GM13977 (cell line): Measurements from ENCODE around the gene GAL3ST3.

Source experiments
- DNase-seq: peaks from one replicate; pipeline ENCODE4 v3.0.0; 2012; ENCODE audit warnings: low spot score
- CTCF ChIP-seq: IDR thresholded peaks from 2 replicates; pipeline ENCODE4 v1.5.1; 2012; ENCODE audit warnings: mild to moderate bottlenecking, control low read depth; ENCODE audit not compliant: insufficient read depth; ENCODE audit errors: extremely low read depth, missing control alignments
- in situ Hi-C: fragments of 300-500 bp; cut with MboI; formaldehyde crosslinking; loops from one replicate; pipeline ENCODE4 v1.12.0; 2022; ENCODE audit warnings: low sequenced_read_pairs, low pct_unique_long_range_greater_than_20kb, mixed read lengths, inconsistent platforms; ENCODE audit not compliant: unreplicated experiment

Gene GAL3ST3

DNA sequence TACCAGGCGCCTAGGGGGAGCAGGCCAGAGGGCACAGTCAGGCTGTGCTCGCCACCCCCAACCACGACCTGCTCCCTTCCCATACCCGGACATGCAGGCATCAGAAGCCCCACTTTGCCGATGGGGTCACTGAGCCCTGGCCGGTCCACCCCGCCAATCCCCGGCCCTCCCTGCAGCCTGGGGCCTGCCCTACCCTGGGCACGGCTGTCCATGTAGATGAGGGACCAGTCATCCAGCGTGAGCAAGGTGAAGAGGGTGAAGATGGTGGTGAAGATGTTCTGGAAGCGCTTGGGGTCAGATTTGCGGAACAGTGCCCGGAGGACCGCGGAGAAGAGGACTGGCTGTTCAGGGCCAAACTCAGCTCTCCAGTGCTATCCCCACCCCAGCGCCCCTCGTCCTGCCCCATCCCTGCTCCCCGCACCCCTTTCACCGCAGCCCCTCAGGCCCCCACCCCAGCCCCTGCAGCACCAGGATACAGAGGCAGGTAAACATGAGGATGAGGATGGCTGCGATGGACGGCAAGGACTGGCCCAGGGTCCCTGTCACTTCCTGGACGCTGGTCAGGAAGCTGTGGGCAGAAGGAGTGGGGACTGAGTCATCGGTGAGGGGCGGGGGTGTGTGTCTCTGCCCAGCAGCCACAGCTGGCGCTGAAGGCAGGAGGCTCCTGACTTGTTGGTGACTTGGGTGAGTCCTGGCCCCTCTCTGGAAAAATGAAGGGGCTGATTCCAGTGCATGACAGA, 28.2 kb downstream of the GAL3ST3 start:
- in situ Hi-C loops = no loop called here
- no peak for DNase-seq
- TF ChIP-seq CTCF = no peak

- TF ChIP-seq CTCF = no peak
- no peak for DNase-seq
- in situ Hi-C loops = no loop called here
Measured at GRCh38 chr11:66020212-66020611, 28.7 kb downstream of the GAL3ST3 start.

DNA sequence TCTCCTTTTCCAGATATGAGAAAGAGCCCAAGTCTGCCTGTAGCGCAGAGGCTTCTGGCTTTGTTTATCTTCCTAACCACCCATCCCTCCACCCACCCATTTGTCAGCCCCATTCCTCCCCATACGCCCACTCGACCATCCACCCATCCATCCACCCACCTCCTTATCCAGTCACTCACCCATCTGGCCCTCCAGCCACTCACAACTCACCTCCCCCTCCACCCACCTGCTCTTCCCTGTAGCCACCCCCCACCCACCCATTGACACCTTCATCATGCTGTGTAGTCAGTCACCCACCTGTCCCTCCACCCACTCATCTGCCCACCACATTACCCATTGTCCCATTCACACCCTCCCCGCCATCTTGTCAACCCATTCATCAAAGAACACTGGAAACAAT, 31.6 kb downstream of the GAL3ST3 start:
- TF ChIP-seq CTCF = no peak
- in situ Hi-C loops = no loop called here
- DNase-seq = no peak

DNA sequence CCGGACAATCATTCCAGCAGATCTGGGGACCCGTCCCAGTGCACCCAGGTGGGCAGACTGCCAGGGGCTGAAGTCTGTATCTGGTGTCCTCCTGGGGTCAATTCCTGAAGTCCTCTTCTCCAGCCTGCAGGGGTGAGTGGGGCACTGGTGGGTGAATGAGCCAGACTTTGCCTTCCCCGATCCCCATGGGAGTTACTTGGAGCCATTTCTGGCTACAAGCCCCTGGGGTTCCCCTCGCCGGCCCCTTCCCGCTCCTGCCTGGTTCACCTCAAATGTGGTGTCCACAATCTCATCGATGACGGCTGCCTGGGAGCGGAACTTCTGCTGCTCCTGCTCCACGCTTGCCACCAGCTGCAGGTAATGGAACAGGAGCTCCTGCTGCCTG, 32.2 kb downstream of the GAL3ST3 start:
- in situ Hi-C loops = no loop called here
- no peak for DNase-seq
- TF ChIP-seq CTCF = no peak

DNA sequence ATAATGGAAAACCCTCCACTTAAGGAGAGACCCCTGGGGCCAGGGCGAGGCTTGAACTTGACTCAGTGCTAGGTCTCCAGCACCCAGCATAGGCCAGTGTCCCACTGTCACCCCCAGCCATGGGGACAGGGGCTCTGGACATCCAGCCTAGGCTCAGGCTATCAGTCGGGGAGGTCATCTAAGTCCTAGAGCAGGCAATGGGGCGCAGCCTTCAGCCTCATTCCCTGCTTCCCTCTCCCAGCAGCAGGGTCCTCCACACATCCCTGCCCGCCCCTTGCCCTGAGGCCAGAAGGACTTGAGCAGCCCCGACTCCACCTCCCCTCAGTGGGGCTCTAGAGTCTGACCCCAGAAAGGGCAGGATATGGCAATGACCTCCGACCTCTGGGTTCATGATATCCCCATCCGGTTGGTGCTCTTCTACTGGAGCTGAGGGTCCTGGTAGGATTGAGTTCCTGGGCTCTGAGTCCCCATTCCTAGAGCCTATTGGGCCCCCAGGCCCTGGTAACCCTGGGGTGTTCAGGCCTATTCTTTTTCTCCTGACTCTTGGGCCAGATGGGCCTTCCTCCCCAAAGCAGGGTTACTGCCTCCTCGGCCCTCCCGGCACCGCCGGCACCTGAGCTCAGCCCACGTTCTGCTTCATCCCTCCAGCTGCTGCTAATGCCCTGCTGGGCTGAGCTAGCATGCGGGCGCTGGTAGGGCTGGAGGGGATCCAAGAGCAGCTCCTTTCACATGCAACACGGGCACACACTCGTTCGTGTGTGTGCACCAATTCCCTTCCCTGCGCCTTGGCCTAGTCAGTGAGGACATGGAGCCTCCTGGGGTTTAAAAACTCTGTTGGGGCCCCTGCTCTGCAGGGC, 32.8 kb downstream of the GAL3ST3 start:
- no peak for TF ChIP-seq CTCF
- in situ Hi-C loops = no loop called here
- no peak for DNase-seq

DNA sequence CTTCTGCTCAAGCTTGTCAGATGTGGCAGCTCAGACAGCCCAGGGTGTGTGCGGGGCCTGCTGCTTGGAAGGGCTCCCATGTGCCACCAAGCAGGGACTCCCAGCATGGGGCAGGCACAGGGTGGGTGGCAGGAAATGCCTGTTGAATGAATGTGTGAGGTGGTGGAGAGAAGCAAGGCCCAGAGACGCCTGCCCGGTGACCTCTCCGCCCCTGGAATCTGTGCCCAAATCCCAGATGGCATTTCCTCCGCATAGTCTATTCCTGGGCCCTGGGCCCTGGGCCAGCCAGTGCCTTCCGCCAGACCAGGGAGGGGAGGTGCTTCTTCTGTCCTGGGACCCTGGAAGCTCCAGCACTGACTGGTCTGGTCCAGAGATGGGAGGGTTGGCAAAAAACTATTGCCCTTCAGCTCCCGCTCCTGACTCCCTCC, 33.5 kb downstream of the GAL3ST3 start:
- no peak for DNase-seq
- in situ Hi-C loops = no loop called here
- no peak for TF ChIP-seq CTCF
